Thyroid gland (tissue), 4 donors: ENCODE measurements around the gene ADAP1.

Experiments used
- POLR2A ChIP-seq, 2 donors: fragments of 450-650 bp; IDR thresholded peaks; one replicate each; pipeline ENCODE4 v1.6.1; 2017; ENCODE audit warnings: antibody characterized with exemption in 2 of 2, mild to moderate bottlenecking in 2 of 2, moderate library complexity in 1 of 2
- TF ChIP-seq, protein P1 (sequence below), 6 experiments: fragments of 200-600 bp in 3 of 6; fragments of 450-650 bp in 3 of 6; sonication (generic) in 3 of 6; IDR thresholded peaks; one replicate each; pipeline ENCODE4 v1.5.1; 2016 to 2019; ENCODE audit warnings: antibody characterized with exemption in 6 of 6, mild to moderate bottlenecking in 2 of 6, inconsistent platforms in 1 of 6, moderate library complexity in 1 of 6

DNA sequence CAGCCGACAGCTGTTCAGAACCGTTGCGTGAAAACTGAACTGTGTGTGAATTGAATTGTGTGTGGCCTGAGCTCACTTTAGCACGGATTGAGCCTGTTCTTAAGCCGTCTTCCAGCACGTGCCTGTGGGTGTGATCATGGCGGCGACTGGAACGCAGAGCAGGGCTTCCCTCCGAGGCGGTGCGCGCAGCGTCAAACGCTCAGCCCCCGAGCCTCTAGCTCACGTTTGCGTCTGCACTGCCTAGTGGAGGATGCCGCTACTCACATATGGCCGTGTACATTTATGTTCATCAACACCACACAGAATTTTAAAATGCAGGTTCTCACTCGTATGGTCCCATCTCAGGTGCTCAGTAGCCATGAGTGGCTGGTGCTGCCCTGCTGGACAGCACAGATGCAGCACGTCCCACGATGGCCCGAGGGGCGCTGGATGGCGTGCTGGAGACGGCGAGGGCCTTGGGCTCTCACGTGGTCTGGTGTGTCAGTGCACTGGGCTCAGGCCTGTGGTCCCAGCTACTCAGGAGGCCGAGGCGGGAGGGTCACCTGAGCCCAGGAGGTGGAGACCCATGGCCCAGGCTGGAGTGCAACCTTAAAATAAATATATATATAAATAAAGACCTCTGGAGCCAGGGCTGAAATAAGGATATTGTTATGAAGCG, 100.2 kb downstream of the ADAP1 start:
- TF ChIP-seq, protein P1, sequence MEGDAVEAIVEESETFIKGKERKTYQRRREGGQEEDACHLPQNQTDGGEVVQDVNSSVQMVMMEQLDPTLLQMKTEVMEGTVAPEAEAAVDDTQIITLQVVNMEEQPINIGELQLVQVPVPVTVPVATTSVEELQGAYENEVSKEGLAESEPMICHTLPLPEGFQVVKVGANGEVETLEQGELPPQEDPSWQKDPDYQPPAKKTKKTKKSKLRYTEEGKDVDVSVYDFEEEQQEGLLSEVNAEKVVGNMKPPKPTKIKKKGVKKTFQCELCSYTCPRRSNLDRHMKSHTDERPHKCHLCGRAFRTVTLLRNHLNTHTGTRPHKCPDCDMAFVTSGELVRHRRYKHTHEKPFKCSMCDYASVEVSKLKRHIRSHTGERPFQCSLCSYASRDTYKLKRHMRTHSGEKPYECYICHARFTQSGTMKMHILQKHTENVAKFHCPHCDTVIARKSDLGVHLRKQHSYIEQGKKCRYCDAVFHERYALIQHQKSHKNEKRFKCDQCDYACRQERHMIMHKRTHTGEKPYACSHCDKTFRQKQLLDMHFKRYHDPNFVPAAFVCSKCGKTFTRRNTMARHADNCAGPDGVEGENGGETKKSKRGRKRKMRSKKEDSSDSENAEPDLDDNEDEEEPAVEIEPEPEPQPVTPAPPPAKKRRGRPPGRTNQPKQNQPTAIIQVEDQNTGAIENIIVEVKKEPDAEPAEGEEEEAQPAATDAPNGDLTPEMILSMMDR (IDR thresholded peaks at IDR 0.05): no peak
- no peak for TF ChIP-seq POLR2A (IDR thresholded peaks at IDR 0.05)
